Kidney capillary endothelial cell (primary cell): Measurements from ENCODE around the gene NLGN4Y.

Experiments
- DNase-seq: peaks from one replicate; pipeline ENCODE4 v3.0.0-alpha.2; 2018; ENCODE audit warnings: low spot score

The NLGN4Y gene

GRCh38 chrY:14644157-14644952, 120.0 kb downstream of the NLGN4Y start:
- no peak for DNase-seq

- DNase-seq, result no peak
Measured at GRCh38 chrY:14679181-14679580, 154.9 kb downstream of the NLGN4Y start.

- DNase-seq, result no peak
Measured at GRCh38 chrY:14694543-14694942, 170.2 kb downstream of the NLGN4Y start.

- DNase-seq, result no peak
Measured at GRCh38 chrY:14708158-14708557, 183.8 kb downstream of the NLGN4Y start.

- no peak for DNase-seq
Measured at GRCh38 chrY:14741596-14741995, 217.3 kb downstream of the NLGN4Y start.

GRCh38 chrY:14748329-14748728, 224.0 kb downstream of the NLGN4Y start:
- DNase-seq, result no peak

- no peak for DNase-seq
Measured at GRCh38 chrY:14755571-14755970, 231.2 kb downstream of the NLGN4Y start.

- no peak for DNase-seq
Measured at GRCh38 chrY:14762903-14763302, 238.6 kb downstream of the NLGN4Y start.

GRCh38 chrY:14763600-14763999, 239.3 kb downstream of the NLGN4Y start:
- DNase-seq, result no peak

- no peak for DNase-seq
Measured at GRCh38 chrY:14778208-14778607, 253.9 kb downstream of the NLGN4Y start.

- no peak for DNase-seq
Measured at GRCh38 chrY:14793104-14793503, 268.8 kb downstream of the NLGN4Y start.

GRCh38 chrY:14793674-14794073, 269.3 kb downstream of the NLGN4Y start:
- DNase-seq, result no peak

- no peak for DNase-seq
Measured at GRCh38 chrY:14798010-14798409, 273.7 kb downstream of the NLGN4Y start.

GRCh38 chrY:14801096-14801495, 276.8 kb downstream of the NLGN4Y start:
- DNase-seq, result no peak

GRCh38 chrY:14802125-14802524, 277.8 kb downstream of the NLGN4Y start:
- DNase-seq, result no peak

- no peak for DNase-seq
Measured at GRCh38 chrY:14804041-14804440, 279.7 kb downstream of the NLGN4Y start.

GRCh38 chrY:14818452-14818851, 294.1 kb downstream of the NLGN4Y start:
- no peak for DNase-seq

GRCh38 chrY:14822201-14822600, 297.9 kb downstream of the NLGN4Y start:
- DNase-seq, result no peak

- no peak for DNase-seq
Measured at GRCh38 chrY:14822906-14823305, 298.6 kb downstream of the NLGN4Y start.

GRCh38 chrY:14824583-14824982, 300.3 kb downstream of the NLGN4Y start:
- no peak for DNase-seq

GRCh38 chrY:14825728-14826127, 301.4 kb downstream of the NLGN4Y start:
- no peak for DNase-seq

GRCh38 chrY:14828531-14828930, 304.2 kb downstream of the NLGN4Y start:
- no peak for DNase-seq

- no peak for DNase-seq
Measured at GRCh38 chrY:14829366-14829885, 305.1 kb downstream of the NLGN4Y start.
